Measurements from ENCODE around the gene STRBP. TPM values are rescaled to one million over a fixed set of nuclear protein-coding genes. Genes with fewer than 3 reads are reported as not detected.

The STRBP gene
- total RNA-seq, 3 donors from 2014 or later, result 39.8 to 45.0 (median 44.2) TPM

DNA sequence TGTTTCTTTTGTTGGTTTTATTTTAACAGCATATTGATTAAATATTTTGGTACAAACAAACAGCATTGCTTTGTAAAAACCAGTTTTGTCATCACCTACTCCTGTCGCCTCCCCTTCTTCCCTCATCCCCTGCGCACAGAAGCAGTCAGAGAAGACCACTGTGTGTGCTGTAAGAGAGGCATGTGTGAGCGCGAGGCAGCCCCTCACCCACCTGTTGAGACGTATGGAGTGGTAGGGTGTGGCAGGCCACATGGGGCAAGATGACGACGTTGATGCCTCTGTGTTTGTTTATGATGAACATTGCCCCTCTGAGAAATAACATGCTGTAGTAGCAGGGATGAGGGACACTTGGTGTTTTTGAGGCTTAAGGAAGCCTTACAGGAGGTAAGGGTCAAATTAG lies 163.6 kb downstream of the STRBP start:
- intact Hi-C loops (cut with DNase I, micrococcal nuclease), result no loop called here
- no peak for ATAC-seq
- H3K36me3 ChIP-seq (ENCODE audit: low read depth), result no peaks in the 10 kb centered on the region

DNA sequence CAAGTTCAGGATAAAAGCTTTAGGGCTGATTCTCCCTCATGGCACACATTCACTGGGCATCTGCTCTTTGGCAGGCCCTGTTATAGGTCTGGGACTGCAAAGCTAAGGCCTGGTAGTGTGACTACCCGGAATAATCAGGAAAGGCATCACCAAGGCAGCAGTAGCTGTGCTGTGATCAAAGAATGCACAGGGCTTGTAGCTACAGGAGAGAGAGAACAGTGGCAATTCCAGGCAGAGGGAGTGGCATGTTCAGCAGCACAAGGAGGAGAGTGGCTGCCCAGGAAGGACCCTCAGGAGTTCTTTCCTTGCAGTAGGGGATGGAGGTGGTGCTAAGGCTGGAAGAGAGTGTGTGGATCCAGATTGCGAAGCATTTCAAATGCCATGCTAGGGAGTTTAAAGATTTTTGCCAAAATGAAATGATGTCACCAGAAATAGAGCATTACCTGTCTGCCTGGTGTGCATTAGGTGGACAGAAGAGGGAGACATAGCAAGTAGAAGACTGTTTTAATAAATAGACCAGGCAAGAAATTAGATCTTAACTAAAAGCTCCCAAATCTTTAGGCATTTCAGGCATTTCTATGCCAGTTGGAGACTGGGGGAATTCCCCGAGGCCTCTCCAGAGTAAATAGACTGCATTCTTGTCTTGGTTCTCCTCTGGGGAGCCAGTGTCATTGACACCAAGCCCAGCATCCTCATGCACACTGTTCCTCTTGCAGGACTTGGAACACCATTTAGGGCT lies 165.8 kb downstream of the STRBP start:
- Histone ChIP-seq H3K36me3 (ENCODE audit: low read depth) (peaks cover 3% of the 10 kb centered on the region), H3K9me3 (no peaks in the 10 kb centered on the region), H3K4me3 (no peak overlapping the region), H3K4me1 (ENCODE audit: low read depth) (no peaks in the 10 kb centered on the region)
- intact Hi-C loops (cut with DNase I, micrococcal nuclease), result no loop called here
- DNase-seq (no peak), ATAC-seq (no peak)
- TF ChIP-seq, protein P1, sequence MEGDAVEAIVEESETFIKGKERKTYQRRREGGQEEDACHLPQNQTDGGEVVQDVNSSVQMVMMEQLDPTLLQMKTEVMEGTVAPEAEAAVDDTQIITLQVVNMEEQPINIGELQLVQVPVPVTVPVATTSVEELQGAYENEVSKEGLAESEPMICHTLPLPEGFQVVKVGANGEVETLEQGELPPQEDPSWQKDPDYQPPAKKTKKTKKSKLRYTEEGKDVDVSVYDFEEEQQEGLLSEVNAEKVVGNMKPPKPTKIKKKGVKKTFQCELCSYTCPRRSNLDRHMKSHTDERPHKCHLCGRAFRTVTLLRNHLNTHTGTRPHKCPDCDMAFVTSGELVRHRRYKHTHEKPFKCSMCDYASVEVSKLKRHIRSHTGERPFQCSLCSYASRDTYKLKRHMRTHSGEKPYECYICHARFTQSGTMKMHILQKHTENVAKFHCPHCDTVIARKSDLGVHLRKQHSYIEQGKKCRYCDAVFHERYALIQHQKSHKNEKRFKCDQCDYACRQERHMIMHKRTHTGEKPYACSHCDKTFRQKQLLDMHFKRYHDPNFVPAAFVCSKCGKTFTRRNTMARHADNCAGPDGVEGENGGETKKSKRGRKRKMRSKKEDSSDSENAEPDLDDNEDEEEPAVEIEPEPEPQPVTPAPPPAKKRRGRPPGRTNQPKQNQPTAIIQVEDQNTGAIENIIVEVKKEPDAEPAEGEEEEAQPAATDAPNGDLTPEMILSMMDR (IDR thresholded peaks at IDR 0.05), result no peak

More for the DNA sequence above, 163.6 kb downstream of the STRBP start:
- Histone ChIP-seq H3K9me3 (no peaks in the 10 kb centered on the region), H3K4me3 (no peak overlapping the region), H3K4me1 (ENCODE audit: low read depth) (no peaks in the 10 kb centered on the region)
- DNase-seq, result no peak
- TF ChIP-seq, protein P1 (IDR thresholded peaks at IDR 0.05), result no peak

- H3K36me3 ChIP-seq (ENCODE audit: low read depth), result peaks cover 3% of the 10 kb centered on the region
Observed at GRCh38 chr9:123099548-123099947, 168.8 kb downstream of the STRBP start.

DNA sequence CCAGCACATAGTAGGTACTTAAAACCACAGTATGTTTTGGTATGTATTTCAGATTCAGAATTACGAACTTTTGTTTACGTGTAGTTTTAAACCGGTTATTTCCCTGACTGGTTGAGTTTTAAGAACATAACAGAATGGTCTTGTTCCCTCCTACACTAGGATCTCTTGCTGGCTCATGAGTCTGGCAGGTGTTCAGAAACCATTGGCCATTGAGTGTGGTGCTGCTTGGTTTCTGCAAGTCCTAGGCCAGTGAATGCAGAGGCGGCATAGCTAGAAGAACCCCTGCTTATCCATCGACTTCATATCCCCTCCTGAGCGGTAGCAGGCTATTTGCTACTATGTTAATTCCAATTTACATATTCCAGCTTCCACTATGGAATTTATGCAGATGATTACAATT lies 169.3 kb downstream of the STRBP start:
- H3K9me3 ChIP-seq, result no peaks in the 10 kb centered on the region
- no peak overlapping the region for H3K4me3 ChIP-seq
- H3K36me3 ChIP-seq (ENCODE audit: low read depth), result peaks cover 3% of the 10 kb centered on the region
- no peaks in the 10 kb centered on the region for H3K4me1 ChIP-seq (ENCODE audit: low read depth)
- DNase-seq, result no peak
- no peak for ATAC-seq
- TF ChIP-seq, protein P1 (IDR thresholded peaks at IDR 0.05), result no peak
- intact Hi-C loops (cut with DNase I, micrococcal nuclease), result loop anchor here in 1 of 2 donors (10.0 kb wide), 1 partner anchor 246 kb away; no protein-coding TSS in a partner anchor

More at GRCh38 chr9:123099548-123099947, 168.8 kb downstream of the STRBP start:
- intact Hi-C loops (cut with DNase I, micrococcal nuclease), result loop anchor here in 1 of 2 donors (10.0 kb wide), 1 partner anchor 245 kb away; no protein-coding TSS in a partner anchor
- TF ChIP-seq, protein P1 (IDR thresholded peaks at IDR 0.05), result no peak
- ATAC-seq (no peak), DNase-seq (no peak)
- no peaks in the 10 kb centered on the region for H3K9me3 ChIP-seq
- H3K4me3 ChIP-seq, result no peak overlapping the region
- no peaks in the 10 kb centered on the region for H3K4me1 ChIP-seq (ENCODE audit: low read depth)

DNA sequence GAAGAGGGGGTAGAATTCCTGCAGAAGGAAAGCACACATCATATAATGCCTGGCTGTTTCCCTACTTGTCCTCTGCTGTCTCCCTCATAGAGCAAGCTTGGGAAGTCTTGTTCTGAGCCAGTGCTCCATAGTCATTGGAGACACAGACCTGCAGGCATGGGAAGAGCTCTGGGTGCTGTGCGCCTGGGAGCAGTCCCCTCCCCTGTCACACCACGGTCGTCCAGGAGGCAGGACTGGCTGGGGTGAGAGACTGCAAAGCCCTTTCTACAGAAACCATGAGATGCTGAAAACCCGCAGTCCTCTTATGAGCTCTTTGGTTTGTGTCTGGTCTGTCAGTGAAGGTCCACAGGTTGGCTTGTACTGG lies 170.3 kb downstream of the STRBP start:
- no peaks in the 10 kb centered on the region for H3K4me1 ChIP-seq (ENCODE audit: low read depth)
- intact Hi-C loops (cut with DNase I, micrococcal nuclease), result loop anchor here in 1 of 2 donors (10.0 kb wide), 1 partner anchor 247 kb away; no protein-coding TSS in a partner anchor
- TF ChIP-seq, protein P1 (IDR thresholded peaks at IDR 0.05), result no peak
- H3K36me3 ChIP-seq (ENCODE audit: low read depth), result peaks cover 8% of the 10 kb centered on the region
- DNase-seq, result no peak
- ATAC-seq, result no peak
- no peaks in the 10 kb centered on the region for H3K9me3 ChIP-seq
- no peak overlapping the region for H3K4me3 ChIP-seq
